SKM-1 treated with dmso at 0.1 percent for 144 hours (cell line): ENCODE results near the gene LPGAT1.
A peak's percentile ranks its signal among the peaks of the same experiment; 100 is the strongest.

Source experiments
- DNase-seq: peaks from one replicate; lab custom pipeline; 2025; ENCODE audit not compliant: unreplicated experiment; lab: John Stamatoyannopoulos, UW

The LPGAT1 gene

GRCh38 chr1:211775170-211775569, 55.4 kb downstream of the LPGAT1 start:
- DNase-seq, result no peak

GRCh38 chr1:211764701-211765100, 65.9 kb downstream of the LPGAT1 start:
- no peak for DNase-seq

- no peak for DNase-seq
Measured at GRCh38 chr1:211762206-211762605, 68.4 kb downstream of the LPGAT1 start.

- DNase-seq, result no peak
Measured at GRCh38 chr1:211761400-211761799, 69.2 kb downstream of the LPGAT1 start.

GRCh38 chr1:211756471-211757020, 74.0 kb downstream of the LPGAT1 start:
- DNase-seq, result no peak

- no peak for DNase-seq
Measured at GRCh38 chr1:211753649-211754251, 76.8 kb downstream of the LPGAT1 start.

- DNase-seq, result no peak
Measured at GRCh38 chr1:211752951-211753486, 77.5 kb downstream of the LPGAT1 start.

GRCh38 chr1:211752317-211752716, 78.2 kb downstream of the LPGAT1 start:
- DNase-seq, result no peak

GRCh38 chr1:211751438-211751837, 79.1 kb downstream of the LPGAT1 start:
- DNase-seq, result no peak

GRCh38 chr1:211750599-211750998, 80.0 kb downstream of the LPGAT1 start:
- DNase-seq, result no peak

- no peak for DNase-seq
Measured at GRCh38 chr1:211749251-211749650, 81.3 kb downstream of the LPGAT1 start.

- no peak for DNase-seq
Measured at GRCh38 chr1:211748810-211749209, 81.8 kb downstream of the LPGAT1 start.

GRCh38 chr1:211742889-211743529, 87.6 kb downstream of the LPGAT1 start:
- DNase-seq, result no peak

GRCh38 chr1:211742272-211742671, 88.3 kb downstream of the LPGAT1 start:
- no peak for DNase-seq

GRCh38 chr1:211741788-211742187, 88.8 kb downstream of the LPGAT1 start:
- DNase-seq, result no peak

- DNase-seq, result no peak
Measured at GRCh38 chr1:211741116-211741515, 89.4 kb downstream of the LPGAT1 start.

- no peak for DNase-seq
Measured at GRCh38 chr1:211739671-211740411, 90.7 kb downstream of the LPGAT1 start.

- DNase-seq, result peak; percentile 69
Measured at GRCh38 chr1:211738691-211739301, 91.8 kb downstream of the LPGAT1 start.

GRCh38 chr1:211738096-211738690, 92.4 kb downstream of the LPGAT1 start:
- no peak for DNase-seq

- no peak for DNase-seq
Measured at GRCh38 chr1:211737115-211738035, 93.2 kb downstream of the LPGAT1 start.
